ENCODE results near the gene FGF3.

Gene FGF3

GRCh38 chr11:69864686-69865661, 45.8 kb upstream of the FGF3 start:
- no peak overlapping the region for H3K4me3 ChIP-seq (ENCODE audit: low read depth, low read length)
- TF ChIP-seq, protein P1, sequence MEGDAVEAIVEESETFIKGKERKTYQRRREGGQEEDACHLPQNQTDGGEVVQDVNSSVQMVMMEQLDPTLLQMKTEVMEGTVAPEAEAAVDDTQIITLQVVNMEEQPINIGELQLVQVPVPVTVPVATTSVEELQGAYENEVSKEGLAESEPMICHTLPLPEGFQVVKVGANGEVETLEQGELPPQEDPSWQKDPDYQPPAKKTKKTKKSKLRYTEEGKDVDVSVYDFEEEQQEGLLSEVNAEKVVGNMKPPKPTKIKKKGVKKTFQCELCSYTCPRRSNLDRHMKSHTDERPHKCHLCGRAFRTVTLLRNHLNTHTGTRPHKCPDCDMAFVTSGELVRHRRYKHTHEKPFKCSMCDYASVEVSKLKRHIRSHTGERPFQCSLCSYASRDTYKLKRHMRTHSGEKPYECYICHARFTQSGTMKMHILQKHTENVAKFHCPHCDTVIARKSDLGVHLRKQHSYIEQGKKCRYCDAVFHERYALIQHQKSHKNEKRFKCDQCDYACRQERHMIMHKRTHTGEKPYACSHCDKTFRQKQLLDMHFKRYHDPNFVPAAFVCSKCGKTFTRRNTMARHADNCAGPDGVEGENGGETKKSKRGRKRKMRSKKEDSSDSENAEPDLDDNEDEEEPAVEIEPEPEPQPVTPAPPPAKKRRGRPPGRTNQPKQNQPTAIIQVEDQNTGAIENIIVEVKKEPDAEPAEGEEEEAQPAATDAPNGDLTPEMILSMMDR (IDR thresholded peaks at IDR 0.05; ENCODE audit: borderline replicate concordance, insufficient read depth, low read depth, low read length): no peak

GRCh38 chr11:69863544-69864200, 44.5 kb upstream of the FGF3 start:
- H3K4me3 ChIP-seq (ENCODE audit: low read depth, low read length): no peak overlapping the region

GRCh38 chr11:69862797-69863543, 43.8 kb upstream of the FGF3 start:
- H3K4me3 ChIP-seq (ENCODE audit: low read depth, low read length): no peak overlapping the region
- TF ChIP-seq, protein P1 (IDR thresholded peaks at IDR 0.05; ENCODE audit: borderline replicate concordance, insufficient read depth, low read depth, low read length): no peak

More at GRCh38 chr11:69863544-69864200, 44.5 kb upstream of the FGF3 start:
- TF ChIP-seq, protein P1 (IDR thresholded peaks at IDR 0.05; ENCODE audit: borderline replicate concordance, insufficient read depth, low read depth, low read length): no peak

DNA sequence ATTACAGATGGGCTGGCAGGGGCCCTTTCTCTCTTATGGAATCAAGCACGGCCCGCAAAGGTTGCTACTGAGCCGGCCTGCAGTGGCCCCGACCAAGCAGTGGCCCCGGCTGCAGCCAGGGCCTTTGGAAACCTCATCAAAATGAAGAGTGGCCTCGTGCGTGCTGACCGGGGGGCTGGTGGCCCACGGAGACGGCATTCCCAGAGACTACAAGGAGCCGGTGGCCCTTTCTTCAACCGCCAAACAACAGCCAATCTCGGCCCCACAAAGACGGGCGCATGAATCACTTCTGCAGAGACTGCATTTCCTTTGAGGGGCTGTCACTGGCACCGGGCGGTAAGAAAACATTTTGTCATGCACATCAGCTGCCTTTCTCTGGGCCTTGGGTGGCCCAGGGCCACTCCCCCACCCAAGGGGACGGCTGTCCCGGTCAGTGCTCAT, 43.1 kb upstream of the FGF3 start:
- TF ChIP-seq, protein P1 (IDR thresholded peaks at IDR 0.05; ENCODE audit: borderline replicate concordance, insufficient read depth, low read depth, low read length): no peak
- H3K4me3 ChIP-seq (ENCODE audit: low read depth, low read length): no peak overlapping the region

- TF ChIP-seq, protein P1 (IDR thresholded peaks at IDR 0.05; ENCODE audit: borderline replicate concordance, insufficient read depth, low read depth, low read length): no peak
Measured at GRCh38 chr11:69861901-69862300, 42.7 kb upstream of the FGF3 start.

GRCh38 chr11:69860796-69861445, 41.7 kb upstream of the FGF3 start:
- TF ChIP-seq, protein P1 (IDR thresholded peaks at IDR 0.05; ENCODE audit: borderline replicate concordance, insufficient read depth, low read depth, low read length): no peak
- H3K4me3 ChIP-seq (ENCODE audit: low read depth, low read length): no peak overlapping the region

More at GRCh38 chr11:69861901-69862300, 42.7 kb upstream of the FGF3 start:
- no peak overlapping the region for H3K4me3 ChIP-seq (ENCODE audit: low read depth, low read length)
